GM19240 (cell line): ENCODE data around the gene RASGRF1.
A peak's percentile ranks its signal among the peaks of the same experiment; 100 is the strongest.

Source experiments
- DNase-seq: peaks from one replicate; pipeline ENCODE4 v3.0.0; 2011; ENCODE audit warnings: low spot score; ENCODE audit not compliant: insufficient read length

RASGRF1 gene

GRCh38 chr15:78968114-78968513 is 122.5 kb downstream of the RASGRF1 start:
- DNase-seq: no peak

GRCh38 chr15:78960308-78960707 is 130.3 kb downstream of the RASGRF1 start:
- DNase-seq: no peak

- DNase-seq: no peak
Observed at GRCh38 chr15:78959360-78959759, 131.2 kb downstream of the RASGRF1 start.

GRCh38 chr15:78957416-78958093 is 133.0 kb downstream of the RASGRF1 start:
- no peak for DNase-seq

GRCh38 chr15:78956937-78957336 is 133.6 kb downstream of the RASGRF1 start:
- DNase-seq: no peak

- DNase-seq: no peak
Observed at GRCh38 chr15:78955355-78955754, 135.2 kb downstream of the RASGRF1 start.

GRCh38 chr15:78951841-78952238 is 138.7 kb downstream of the RASGRF1 start:
- DNase-seq: no peak

- no peak for DNase-seq
Observed at GRCh38 chr15:78950902-78951840, 139.4 kb downstream of the RASGRF1 start.

GRCh38 chr15:78950343-78950742 is 140.2 kb downstream of the RASGRF1 start:
- DNase-seq: no peak

- DNase-seq: no peak
Observed at GRCh38 chr15:78949461-78949860, 141.1 kb downstream of the RASGRF1 start.

- DNase-seq: no peak
Observed at GRCh38 chr15:78947506-78947905, 143.1 kb downstream of the RASGRF1 start.

GRCh38 chr15:78946493-78946892 is 144.1 kb downstream of the RASGRF1 start:
- no peak for DNase-seq

- DNase-seq: peak; percentile 57
Observed at GRCh38 chr15:78944669-78945407, 145.7 kb downstream of the RASGRF1 start, which contains the start of gene CTSH. Gene CTSH, minus strand, starts transcription at chr15:78945046. Its CDS starts 65 bp downstream, at chr15:78944981.

- DNase-seq: no peak
Observed at GRCh38 chr15:78944202-78944625, 146.4 kb downstream of the RASGRF1 start.

- DNase-seq: no peak
Observed at GRCh38 chr15:78943692-78944091, 146.9 kb downstream of the RASGRF1 start.

GRCh38 chr15:78942741-78943140 is 147.8 kb downstream of the RASGRF1 start:
- DNase-seq: no peak

GRCh38 chr15:78938658-78939488 is 151.7 kb downstream of the RASGRF1 start:
- peak; percentile 39 for DNase-seq

GRCh38 chr15:78937132-78937739 is 153.3 kb downstream of the RASGRF1 start:
- DNase-seq: no peak

- no peak for DNase-seq
Observed at GRCh38 chr15:78934655-78935023, 155.9 kb downstream of the RASGRF1 start.
